A673 (cell line): Measurements from ENCODE around the gene SH2B2.
"Not testable (repeated sequence)": the region's sequence is repeated elsewhere in the genome, so short reads cannot be mapped to it uniquely, and the experiment has no call there.

Experiments
- EZH2 ChIP-seq: fragments of 200-600 bp; sonication (generic); IDR thresholded peaks from 2 replicates; pipeline ENCODE4 v1.6.1; 2017; ENCODE audit warnings: borderline replicate concordance, low read depth, mild to moderate bottlenecking, mixed read lengths, antibody characterized with exemption, low read length; ENCODE audit not compliant: poor library complexity, severe bottlenecking
- TF ChIP-seq, protein P1 (sequence below): fragments of 300-800, 200-600 bp; sonication (generic); conservative IDR thresholded peaks from 2 replicates; pipeline ENCODE4 v1.5.1; 2017; ENCODE audit warnings: low read depth, mild to moderate bottlenecking, antibody characterized with exemption, low read length, moderate library complexity, mixed read lengths

DNA sequence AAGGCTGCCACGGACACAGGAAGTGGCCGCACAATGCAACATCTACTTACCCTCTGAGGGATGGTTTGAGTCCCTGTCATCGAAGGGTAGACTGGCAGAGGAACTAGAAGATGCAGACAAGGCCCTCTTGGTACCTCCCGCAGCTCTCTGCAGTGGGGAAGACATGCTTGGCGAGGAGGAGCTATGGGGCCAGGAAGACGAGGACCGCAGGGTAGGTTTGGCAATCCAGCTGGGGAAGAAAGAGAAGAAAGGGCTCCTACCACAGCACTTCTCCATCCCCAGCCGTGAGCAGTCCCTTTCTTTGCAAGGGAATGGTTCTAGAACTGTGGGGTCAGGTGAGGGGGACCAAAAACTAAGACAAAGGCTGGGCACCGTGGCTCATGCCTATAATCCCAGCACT, 42.7 kb downstream of the SH2B2 start:
- TF ChIP-seq, protein P1, sequence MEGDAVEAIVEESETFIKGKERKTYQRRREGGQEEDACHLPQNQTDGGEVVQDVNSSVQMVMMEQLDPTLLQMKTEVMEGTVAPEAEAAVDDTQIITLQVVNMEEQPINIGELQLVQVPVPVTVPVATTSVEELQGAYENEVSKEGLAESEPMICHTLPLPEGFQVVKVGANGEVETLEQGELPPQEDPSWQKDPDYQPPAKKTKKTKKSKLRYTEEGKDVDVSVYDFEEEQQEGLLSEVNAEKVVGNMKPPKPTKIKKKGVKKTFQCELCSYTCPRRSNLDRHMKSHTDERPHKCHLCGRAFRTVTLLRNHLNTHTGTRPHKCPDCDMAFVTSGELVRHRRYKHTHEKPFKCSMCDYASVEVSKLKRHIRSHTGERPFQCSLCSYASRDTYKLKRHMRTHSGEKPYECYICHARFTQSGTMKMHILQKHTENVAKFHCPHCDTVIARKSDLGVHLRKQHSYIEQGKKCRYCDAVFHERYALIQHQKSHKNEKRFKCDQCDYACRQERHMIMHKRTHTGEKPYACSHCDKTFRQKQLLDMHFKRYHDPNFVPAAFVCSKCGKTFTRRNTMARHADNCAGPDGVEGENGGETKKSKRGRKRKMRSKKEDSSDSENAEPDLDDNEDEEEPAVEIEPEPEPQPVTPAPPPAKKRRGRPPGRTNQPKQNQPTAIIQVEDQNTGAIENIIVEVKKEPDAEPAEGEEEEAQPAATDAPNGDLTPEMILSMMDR, result not testable (repeated sequence)
- not testable (repeated sequence) for TF ChIP-seq EZH2
